Measurements from ENCODE around the gene VWC2. TPM values are rescaled to one million over a fixed set of nuclear protein-coding genes. Genes with fewer than 3 reads are reported as not detected.

Gene VWC2
- total RNA-seq, 2 donors from 2014 or later, result 0.09 to 0.25 TPM

DNA sequence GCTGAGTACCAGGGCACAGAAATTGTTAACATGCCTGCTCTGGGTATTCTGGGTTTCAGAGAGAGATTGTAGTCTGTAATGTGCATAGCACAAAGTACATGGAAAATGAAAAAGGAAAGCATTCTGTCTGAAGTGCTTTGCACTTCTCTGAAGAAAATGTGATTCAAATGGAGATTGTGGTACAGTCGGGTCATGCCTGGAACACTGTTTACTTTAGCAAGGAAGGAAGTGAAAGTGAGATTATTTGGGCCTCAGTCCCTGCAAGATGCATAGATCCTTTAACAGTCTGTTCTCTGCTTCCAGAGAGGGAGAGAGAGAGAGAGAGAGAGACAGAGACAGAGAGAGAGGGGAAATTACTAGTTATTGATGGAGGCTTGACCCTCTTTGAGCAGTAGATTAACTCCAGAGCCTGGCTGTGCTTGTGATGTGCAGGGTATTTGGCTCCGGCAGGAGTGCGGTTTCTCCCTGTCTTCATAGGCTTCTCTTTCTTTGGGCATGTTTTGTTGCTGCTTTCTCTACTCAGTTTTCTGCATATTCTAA, 5.4 kb downstream of the VWC2 start:
- ATAC-seq, result no peak
- intact Hi-C loops (cut with DNase I, micrococcal nuclease), result no loop called here
- no peak for DNase-seq

DNA sequence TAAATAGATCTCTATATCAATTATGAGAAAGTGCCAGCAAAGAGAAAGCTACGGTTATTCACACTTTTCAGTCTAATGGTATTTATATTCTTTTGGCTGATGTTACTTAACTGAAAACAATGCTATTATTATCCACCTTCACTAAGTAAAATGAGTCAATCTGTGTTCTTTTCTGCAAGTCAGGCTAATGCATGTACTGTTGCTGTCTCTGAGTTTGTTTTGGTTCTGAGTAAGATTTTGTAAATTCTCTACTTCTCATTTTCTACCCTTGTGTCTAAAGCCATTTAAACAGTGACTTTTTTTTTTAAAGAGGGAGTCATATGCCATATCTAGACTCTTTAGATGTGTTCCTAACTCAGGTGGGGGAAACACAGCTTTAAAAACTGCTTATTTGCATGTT, 7.5 kb downstream of the VWC2 start:
- no peak for ATAC-seq
- DNase-seq, result no peak
- intact Hi-C loops (cut with DNase I, micrococcal nuclease), result no loop called here

DNA sequence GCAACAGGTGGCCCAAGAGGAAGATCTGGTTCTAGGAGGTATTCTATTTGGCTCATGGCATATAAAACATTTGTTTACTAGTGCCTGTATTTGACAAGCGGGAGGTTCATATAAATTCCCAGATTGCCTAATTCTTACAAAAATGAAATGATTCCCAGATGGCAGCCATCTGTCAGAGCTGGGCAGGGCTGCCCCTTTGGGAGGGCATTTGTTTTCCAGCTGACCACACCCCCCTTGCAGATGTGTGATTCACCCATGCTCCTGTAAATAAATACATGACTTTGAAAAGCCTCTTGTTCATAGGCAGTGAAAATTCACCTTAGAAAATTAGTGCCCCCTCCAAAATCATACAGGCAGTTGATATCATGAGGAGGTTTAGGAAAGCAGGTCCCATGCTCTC, 8.6 kb downstream of the VWC2 start:
- intact Hi-C loops (cut with DNase I, micrococcal nuclease), result no loop called here
- no peak for ATAC-seq

DNA sequence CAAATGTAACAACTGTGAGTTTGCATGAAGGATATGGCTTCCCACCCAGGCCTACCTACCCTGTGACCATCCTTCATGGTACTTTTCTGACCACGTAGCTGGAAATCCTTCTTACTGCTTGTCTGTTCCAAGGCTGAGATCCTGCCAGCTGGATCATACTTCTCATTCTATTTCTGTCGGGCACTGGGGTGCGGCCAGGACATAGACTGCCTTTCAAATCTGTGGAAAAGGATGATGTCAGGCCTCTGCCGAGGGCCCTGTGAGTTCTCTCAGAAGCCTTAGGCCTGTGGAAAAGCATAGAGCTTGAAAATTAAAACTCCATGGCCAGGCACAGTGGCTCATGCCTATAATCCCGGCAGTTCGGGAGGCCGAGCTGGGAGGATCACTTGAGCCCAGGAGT, 10.0 kb downstream of the VWC2 start:
- ATAC-seq (no peak), DNase-seq (no peak)
- intact Hi-C loops (cut with DNase I, micrococcal nuclease), result no loop called here

More for the DNA sequence above, 8.6 kb downstream of the VWC2 start:
- DNase-seq, result no peak

DNA sequence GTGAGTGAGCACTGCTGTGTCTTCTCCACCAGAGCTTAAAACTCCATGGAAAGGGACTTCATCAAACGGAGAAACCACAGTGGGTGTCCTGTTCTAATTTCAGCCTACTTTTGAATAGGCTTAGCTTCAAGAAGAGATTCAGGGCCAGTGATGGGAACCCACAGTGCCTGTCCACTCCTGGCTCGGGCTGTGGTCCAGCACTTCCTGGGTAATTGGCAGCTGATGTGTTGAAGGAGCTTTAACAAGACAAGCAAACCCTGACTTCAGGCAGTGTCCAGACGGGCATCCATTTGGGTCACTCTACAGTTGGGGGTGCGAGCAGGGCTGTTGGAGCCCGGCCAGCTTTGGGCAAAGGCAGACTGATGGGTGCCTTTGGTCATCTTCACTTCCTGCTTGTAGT, 14.5 kb downstream of the VWC2 start:
- intact Hi-C loops (cut with DNase I, micrococcal nuclease), result no loop called here
- DNase-seq (no peak), ATAC-seq (no peak)

DNA sequence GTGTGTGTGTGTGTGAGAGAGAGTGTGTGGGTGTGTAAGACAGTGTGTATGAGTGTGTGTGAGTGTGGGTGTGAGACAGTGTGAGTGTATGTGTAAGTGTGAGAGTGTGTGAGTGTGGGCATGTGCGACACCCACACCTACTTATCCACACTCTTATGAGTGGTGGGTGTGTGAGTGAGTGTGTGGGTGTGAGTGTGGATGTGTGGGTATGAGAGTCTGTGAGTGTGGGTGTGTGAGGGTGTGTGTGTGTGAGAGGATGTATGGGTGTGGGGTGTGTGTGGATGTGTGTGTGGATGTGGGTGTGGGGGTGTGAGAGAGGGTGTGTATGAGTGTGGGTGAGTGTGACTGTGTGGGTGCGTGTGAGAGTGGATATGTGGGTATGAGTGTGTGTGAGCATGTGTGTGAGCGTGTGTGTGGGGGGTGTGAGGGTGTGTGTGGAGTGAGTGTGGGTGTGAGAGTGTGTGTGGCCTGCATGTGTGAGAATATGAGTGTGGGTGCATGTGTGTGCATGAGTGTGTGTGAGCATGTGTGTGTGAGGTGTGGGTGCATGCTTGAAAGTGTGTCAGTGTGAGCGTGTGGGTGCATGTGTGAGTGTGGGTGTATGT, 15.1 kb downstream of the VWC2 start:
- no peak for ATAC-seq
- intact Hi-C loops (cut with DNase I, micrococcal nuclease), result no loop called here
- DNase-seq, result no peak

DNA sequence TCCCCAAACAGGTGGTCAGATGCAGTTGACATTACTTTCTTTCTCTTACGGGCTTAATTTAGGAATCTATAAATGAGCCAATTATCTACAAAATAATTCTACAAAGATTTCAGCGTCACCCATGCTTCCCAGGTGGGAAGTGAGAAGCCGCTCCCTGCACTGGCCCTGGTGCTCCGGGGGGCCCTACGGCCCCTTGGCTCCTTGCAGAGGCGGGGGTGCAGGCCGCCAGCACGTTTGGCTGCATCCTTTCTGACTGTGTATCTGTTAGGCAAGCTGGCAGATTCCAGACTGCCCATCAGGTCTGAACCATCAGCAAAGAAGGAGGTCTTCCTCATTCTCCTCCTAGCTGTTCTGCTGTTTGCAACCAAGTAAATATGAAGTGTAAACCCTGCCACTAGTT, 16.3 kb downstream of the VWC2 start:
- DNase-seq, result no peak
- intact Hi-C loops (cut with DNase I, micrococcal nuclease), result no loop called here
- no peak for ATAC-seq

DNA sequence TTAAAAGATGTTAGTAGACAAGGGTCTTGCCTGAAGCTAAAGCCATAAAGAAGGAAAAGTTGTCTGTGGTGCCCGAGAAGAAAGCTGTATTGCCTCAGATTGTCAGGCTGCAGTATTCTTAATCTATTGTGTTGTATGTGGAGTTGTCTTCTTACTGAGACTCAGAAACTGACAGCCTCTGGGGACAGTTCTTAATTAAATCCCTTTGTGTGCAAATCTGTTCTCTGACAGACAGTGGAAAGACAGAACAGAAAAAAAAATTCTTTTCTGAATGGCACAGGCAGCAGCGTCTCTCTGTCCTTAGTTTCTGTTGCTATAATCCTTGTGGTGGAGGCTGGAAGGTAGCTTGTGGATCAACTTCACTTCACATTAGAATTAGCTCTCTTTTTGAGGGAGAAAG, 16.8 kb downstream of the VWC2 start:
- no peak for DNase-seq
- intact Hi-C loops (cut with DNase I, micrococcal nuclease), result no loop called here
- no peak for ATAC-seq

DNA sequence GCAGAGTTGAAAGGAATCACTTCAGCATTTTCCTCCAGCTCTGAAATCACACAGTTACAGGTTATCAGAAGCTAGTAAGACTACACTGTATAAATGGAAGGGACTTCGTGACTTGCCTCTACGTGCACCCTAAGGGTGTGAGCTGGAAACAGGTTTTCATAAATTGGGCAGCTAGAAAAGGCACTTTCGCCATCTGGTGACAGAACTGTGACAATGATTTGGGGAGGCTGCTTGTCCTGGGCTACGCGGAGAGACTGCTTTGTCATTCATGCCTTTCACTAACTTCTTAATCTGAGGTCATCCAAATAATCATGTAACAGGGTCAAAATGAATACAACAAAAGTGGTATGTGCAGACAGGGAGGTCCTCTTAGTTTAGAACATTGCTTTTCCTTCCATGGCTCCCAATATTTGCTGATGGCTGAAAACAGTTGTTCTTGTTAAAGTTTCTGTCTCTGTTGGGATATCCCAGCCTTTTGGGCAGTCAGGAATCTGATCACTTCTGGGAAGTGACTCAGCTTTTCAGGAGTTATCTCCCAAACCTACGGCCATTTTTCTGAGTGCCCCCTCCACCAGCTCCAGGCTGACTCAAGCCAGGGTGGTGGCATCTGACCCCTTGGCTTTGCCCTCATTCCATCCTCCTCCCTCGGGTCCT, 17.8 kb downstream of the VWC2 start:
- ATAC-seq, result peak; percentile 90
- peak in 1 of 2 donors; percentile 28 for DNase-seq
- intact Hi-C loops (cut with DNase I, micrococcal nuclease), result no loop called here

DNA sequence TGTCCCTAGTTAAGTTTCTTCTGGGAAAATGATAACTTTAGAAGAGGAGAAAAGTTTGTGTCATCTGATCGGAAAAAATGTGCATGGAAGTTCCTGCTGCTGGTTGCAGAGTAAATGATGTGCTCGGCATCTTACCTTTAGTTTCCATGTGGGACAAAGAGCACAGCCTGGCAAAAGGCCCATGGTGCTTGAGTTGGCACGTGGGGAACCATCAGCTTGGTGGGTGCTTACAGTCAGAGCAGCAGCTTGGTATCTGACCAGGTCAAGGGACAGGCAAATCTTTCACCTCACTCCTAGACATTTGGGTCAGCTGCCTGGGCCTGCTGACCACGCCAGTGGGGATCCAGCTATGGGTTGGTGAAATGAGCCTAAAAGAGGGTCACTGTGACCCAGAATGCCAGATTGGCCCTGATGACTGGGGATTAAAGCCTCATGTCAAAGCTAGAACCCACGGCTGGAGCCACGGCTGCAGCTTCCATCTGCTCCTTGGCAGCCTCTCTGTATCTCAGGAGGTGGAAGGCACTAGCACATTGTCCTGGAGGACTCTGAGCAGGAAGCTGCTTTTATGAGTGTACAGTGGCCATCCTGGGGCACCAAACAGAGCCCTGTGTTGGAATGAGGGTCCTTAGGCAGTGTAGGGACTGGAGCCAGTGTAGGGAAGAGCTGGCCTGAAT, 24.7 kb downstream of the VWC2 start:
- no peak for ATAC-seq
- intact Hi-C loops (cut with DNase I, micrococcal nuclease), result no loop called here
- DNase-seq, result no peak

DNA sequence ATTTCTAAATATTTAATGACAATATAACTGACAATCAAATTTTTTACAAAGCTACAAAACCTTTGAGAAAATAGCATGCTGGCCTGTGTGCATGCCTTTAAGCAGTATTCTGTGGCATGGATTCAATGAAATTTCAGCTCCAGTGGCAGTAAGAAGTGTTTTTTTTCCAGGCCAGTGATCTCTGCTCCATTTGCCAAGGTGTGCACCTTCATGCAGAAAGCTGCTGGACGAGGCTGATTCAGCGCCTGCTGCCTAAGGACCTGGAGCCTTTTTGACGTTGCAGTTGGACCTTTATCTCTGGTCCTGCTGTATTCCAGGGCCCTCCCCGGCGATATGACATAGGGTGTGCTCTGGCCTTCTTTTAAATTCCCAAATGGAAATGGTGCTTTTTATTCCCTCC, 26.6 kb downstream of the VWC2 start:
- intact Hi-C loops (cut with DNase I, micrococcal nuclease), result no loop called here
- DNase-seq (no peak), ATAC-seq (no peak)

DNA sequence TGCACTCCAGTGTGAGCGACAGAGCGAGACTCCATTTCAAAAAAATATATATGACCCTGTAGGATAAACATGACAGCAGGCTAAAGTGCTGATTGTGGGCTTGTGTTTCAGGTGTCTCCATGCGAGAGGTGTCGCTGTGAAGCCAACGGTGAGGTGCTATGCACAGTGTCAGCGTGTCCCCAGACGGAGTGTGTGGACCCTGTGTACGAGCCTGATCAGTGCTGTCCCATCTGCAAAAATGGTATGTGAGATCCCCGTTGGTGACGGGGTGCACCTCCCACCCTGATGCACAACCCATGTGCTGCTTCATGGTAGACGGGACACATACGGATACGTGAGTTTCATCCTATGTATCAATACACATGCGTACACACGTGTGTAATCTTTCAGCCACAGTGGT, 29.2 kb downstream of the VWC2 start:
- intact Hi-C loops (cut with DNase I, micrococcal nuclease), result no loop called here
- no peak for ATAC-seq
- DNase-seq, result no peak

DNA sequence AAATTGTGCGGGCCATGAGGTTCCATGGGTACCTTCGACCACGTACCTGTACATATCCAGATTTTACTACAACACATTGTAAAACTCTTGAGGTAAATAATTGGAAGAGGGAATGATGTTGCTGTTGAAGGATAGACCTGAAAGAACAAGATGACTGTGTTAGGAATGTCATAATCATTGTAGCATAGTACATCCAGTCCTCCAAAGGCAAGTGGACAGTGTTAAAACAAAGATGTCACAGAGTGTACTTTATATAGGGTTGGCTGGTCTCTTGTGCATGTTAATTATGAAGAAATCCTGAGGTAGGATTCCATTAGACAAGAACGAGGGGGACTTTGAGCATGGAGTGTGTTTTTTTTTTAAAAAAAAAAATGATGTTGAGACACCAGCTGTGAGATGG, 30.4 kb downstream of the VWC2 start:
- DNase-seq, result no peak
- no peak for ATAC-seq
- intact Hi-C loops (cut with DNase I, micrococcal nuclease), result no loop called here

DNA sequence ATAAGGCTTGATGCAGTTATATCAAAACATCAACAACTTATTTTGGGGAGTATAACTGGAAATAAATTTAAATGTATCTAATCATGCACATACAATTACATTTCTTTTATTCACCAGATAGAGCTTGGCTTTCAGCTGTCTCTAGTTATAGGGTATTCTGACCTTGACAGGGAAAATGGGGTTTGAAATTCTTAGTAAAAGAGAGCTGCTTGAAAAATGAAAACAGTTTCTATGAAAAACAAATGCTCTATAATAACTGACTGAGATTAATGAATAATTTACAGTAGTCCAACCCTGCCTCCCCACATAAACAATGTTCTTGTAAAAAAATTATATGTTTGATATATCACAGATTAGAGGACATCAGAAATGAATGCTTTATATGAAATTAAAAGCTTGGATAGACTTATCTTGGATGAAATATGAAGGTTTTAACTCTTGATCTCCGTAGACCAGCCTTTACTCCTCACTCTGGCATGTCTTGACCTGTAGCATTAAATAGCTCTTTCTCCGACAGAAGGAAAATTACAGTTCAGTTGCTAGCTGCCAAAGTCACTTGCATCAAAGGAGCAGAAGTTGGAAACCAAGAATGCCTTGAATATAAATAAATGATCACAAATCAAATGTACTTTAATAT, 32.1 kb downstream of the VWC2 start:
- ATAC-seq, result no peak
- intact Hi-C loops (cut with DNase I, micrococcal nuclease), result no loop called here
- DNase-seq, result no peak

DNA sequence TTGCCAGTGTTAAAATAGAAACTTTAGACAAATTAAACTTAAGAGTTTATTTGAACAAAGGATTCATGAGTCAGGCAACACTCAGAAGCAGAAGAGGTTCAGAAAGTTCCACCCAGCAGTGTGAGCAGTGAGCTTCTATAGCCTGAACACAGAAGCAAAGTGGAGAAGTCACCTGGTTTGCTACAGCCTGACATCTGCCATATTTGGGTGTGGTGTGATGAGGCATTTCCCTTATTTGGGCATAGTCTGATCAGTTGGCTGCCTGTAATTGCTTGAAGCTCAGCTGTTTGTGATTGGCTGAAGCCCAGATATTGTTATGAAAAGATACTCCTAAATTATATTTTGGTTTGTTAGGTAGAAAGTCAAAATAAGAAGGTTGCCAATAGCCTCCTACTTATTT, 39.1 kb downstream of the VWC2 start:
- ATAC-seq (no peak), DNase-seq (no peak)
- intact Hi-C loops (cut with DNase I, micrococcal nuclease), result no loop called here

DNA sequence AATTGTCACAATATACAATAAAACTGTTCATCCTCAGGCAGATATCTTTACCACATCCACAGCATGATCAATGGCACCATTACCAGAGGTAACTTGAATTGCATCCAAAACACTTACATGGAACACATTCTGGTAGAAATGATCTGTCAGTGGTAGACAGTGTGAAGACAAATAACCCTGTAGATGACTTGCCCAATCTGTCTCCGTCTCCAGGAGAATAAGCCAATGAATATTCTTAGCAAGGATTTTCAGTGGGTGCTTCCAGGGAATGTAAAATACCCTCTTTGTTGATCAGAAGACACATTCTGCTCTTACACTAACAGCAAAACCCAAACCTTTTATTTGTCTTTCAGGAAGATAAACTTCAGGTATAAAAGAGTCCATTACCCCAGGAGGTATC, 43.8 kb downstream of the VWC2 start:
- intact Hi-C loops (cut with DNase I, micrococcal nuclease), result no loop called here
- ATAC-seq (no peak), DNase-seq (no peak)

DNA sequence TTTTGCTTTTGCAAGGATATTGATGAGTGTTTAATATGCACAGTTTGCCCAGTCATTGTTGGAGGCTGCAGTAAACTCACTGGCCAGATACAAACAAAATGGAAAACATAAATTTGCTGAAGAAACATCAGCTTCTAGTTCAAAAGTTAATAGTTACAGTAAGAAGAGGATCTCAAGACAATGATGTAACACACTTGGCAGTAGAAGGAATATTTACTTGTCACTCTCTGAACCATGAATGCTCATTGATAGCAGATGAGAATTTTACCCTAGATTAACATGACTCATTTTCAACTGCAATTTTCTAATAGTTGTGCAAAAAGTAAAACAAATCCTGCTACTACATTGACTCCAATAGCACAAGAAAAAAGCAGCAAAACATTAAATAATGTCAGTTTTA, 47.7 kb downstream of the VWC2 start:
- no peak for ATAC-seq
- intact Hi-C loops (cut with DNase I, micrococcal nuclease), result no loop called here
- no peak for DNase-seq

DNA sequence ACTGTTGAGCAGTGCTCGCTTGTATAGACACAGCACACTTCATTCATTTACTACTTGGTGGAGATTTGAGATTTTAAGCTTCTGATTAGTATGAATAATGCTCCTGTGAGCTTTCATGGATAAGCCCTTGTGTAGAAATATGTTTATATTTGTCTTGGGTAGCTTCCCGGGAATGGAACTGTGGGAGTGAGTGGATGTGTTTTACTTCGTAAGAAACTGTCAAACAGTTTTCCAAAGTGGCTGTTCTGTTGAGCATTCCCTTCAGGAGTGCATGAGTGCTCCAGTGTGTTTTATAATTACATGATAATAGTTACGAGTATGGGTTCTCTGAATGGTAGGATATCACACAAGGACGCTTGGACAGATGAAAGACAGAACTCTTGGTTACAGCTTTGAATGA, 49.4 kb downstream of the VWC2 start:
- DNase-seq (no peak), ATAC-seq (no peak)

DNA sequence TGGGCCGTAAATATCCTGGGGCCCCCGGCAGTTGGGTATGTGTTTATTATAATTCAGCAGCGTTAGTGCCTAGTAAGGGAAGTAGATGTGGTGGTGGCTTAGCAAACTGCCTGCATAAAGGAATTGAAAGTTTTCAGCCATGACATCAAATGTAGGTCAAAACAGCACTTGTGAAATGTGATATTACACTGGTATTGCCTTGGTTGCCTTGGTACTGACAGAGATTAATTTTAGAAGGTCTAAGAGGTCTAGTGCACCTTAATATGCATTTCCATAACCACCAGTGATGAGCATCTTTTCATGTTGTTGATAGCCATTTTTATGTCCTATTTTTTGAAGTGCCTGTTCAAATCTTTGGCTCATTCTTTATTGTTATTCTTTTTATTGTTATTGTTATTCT, 50.1 kb downstream of the VWC2 start:
- DNase-seq (no peak), ATAC-seq (no peak)
- intact Hi-C loops (cut with DNase I, micrococcal nuclease), result no loop called here

More for the DNA sequence above, 49.4 kb downstream of the VWC2 start:
- intact Hi-C loops (cut with DNase I, micrococcal nuclease), result no loop called here
